Activated CD4-positive, alpha-beta T cell treated with anti-CD3 and anti-CD28 coated beads, Interleukin-2, Interleukin-4, amounts not matched to agents 100 ng/mL and 50 ng/mL, durations not matched to agents 16 hours and 8 hours (primary cell): ENCODE results near the gene CHRD.
"Not testable (repeated sequence)": the region's sequence is repeated elsewhere in the genome, so short reads cannot be mapped to it uniquely, and the experiment has no call there.

Source experiments
- DNase-seq: peaks from one replicate; pipeline ENCODE4 v3.0.0-alpha.2; 2020; ENCODE audit warnings: low spot score

Gene CHRD

DNA sequence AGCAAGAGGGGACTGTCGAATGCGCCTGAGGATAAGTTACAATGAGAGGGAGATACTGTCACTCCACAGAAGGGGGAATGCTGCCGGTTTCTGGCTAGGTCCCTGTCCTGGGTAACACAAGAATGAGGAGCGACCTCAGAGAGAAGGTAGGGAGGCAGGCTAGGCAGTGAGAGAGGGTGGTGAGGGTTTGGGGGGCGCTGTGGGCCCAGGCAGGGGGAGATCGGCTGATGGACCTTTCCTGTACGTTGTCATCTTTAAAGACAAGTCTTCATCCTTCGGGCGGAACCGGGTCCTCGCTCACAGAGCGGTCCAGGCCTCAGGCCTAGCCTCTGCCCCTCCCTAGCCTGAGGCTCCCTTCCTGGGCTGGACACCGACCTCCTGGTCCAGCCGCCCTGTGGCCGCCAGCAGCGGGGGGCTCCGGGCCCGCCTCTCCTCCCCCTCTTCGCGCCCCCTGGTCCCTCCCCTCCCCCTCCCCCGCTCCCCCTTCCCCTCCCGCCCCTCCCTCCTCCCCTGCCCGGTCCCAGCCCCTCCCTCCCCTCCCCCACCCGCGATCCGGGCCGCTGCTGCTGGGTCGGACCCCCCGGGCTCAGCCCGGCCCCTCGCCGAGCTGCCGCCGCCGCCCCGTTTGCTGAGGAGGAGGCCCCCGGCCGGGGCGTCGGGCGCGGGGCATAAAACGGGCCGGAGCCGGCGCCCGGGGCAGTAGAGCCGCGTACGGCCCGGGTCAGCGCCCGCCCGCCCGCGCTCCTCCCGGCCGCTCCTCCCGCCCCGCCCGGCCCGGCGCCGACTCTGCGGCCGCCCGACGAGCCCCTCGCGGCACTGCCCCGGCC is at the start of gene CHRD:
TSS of gene CHRD (plus strand) at position 697 of the 827 bp plus-strand sequence. CDS start 265 bp downstream, outside the sequence.
- no peak for DNase-seq

DNA sequence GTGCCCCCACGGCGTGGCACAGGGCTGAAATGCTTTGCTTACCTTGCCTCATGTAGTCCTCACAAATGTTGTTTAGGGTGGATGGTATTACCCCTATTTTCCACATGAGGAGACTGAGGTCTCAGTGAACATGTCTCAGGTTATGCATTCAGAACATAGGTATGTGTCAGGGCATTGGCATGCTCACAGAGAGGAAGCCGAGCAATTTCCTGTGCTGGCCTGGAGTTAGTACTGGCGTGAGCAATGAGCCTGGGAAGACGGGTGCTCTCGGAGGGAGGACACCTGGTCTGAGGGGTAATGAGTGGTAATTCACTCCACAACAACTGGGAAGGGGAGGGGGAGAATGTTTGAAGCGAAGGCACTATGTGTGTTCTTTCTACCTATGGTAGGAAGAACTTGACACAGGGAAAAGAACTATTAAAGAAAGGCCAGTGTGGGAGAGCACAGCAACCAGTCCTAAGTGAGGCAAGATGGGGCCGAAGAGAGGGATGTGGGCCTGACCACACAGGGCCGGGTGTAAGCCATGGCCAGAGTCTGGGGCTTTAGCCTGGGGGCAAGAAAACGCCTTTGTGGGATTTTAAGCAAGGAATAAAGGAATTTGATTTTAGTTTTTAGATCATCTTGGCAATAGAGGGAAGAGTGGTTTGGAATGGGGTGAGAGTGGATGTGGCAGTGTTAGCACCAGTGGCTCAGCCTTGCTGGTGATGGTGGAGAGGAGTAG is 47.3 kb upstream of the CHRD start:
- no peak for DNase-seq

- DNase-seq: no peak
Observed at GRCh38 chr3:184333190-184333589, 46.7 kb upstream of the CHRD start.

- no peak for DNase-seq
Observed at GRCh38 chr3:184333700-184334099, 46.2 kb upstream of the CHRD start.

DNA sequence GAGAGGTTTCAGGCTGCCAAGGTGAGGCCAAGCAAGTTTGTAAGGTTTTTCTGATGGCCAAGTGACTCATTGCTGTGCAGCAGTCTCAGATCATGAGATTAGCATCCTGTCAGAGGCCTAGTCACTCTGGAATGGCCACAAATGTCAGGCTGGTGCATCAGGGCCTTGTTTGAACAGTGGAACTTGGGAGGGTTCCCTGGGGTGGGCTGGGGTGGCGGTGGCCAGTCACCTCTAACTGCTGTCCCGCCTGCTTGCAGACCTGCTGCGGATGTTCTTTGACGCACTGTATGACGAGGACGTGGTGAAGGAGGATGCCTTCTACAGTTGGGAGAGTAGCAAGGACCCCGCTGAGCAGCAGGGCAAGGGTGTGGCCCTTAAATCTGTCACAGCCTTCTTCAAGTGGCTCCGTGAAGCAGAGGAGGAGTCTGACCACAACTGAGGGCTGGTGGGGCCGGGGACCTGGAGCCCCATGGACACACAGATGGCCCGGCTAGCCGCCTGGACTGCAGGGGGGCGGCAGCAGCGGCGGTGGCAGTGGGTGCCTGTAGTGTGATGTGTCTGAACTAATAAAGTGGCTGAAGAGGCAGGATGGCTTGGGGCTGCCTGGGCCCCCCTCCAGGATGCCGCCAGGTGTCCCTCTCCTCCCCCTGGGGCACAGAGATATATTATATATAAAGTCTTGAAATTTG is 45.2 kb upstream of the CHRD start:
- DNase-seq: peak; percentile 56

GRCh38 chr3:184335291-184335660 is 44.6 kb upstream of the CHRD start:
- DNase-seq: no peak

DNA sequence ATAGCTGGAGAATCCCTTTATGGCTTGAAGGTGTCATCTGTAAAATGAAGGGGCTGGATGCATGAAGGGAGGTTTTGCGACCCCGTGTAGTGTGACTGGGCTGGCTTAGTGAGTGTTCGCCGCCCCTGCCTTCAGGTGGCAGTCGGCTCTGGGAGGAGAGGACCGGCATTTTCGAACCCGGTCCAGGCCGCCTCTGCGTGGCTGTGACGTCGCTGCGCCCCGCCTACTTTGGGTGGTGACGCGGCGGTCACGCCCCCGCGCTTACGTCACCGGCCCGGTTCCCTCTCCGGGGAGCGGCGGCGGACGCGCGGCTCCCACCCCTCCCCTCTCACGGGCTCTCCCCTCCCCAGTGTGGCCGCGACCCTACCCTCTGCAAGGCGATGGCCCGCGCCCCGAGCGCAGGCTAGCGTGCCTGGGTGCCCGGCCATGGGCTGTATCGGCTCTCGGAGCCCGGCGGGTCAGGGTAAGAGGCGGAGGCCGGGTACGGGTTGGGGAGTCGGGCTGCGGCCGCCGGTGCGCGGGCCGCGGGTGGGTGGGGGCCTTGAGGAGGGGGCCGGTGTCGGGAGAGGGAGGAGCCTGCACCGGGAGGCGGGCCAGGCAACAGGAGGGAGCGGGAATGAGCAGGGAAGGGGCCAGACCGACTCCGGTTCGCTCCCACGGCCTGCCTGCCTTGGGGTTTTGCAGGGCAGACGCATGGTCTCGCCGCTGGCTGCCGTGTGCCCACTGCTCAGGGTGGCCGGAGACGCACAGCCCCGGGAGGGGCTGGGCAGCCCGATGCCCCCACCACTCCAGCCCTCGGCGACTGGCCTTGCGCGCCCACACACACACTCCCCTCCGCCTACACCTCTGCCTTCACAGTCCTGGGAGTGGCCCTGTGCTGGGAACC is 44.0 kb upstream of the CHRD start:
- DNase-seq: peak; percentile 87

- no peak for DNase-seq
Observed at GRCh38 chr3:184336547-184337398, 43.1 kb upstream of the CHRD start.

DNA sequence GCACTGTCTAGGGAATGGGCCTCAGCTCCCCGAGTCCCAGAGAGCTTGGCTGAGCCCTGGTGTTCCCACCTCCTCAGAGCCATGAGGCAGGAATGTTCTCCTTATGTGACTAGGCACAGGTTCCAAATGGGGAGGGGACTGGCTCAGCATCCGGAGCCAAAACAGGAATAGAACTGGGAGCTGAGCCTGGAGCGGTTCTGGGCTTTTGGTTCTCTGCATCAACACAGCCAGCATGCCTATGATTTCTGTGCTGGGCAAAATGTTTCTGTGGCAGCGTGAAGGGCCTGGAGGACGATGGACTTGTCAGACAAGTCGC is 42.5 kb upstream of the CHRD start, which contains the start of gene FAM131A:
TSS of gene FAM131A (plus strand) at position 202 of the 316 bp plus-strand sequence. CDS start at position 233, 31 bp downstream.
- DNase-seq: no peak

GRCh38 chr3:184337981-184338380 is 41.9 kb upstream of the CHRD start:
- DNase-seq: no peak

DNA sequence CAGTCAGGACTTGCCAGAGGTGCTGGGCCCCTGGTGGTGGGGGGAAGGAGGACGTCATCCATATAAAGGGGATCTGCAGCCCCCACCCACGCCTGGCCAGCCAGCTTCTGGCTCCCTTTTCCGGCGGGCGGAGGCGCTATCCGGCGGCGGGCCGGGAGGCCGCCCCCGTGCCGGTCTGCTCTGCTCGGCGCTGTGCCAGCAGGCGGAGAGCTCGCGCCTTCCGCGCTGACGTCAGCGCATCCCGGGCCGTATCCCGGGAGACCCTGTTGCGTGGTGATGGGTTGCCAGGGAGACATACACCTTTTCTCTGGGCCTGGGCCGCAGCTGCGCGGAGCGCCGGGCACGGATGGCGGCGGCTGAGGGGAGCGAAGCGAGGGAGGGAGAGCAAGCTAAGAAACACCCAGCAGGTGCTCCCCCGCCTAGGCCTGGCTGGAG is 41.3 kb upstream of the CHRD start:
- DNase-seq: no peak

DNA sequence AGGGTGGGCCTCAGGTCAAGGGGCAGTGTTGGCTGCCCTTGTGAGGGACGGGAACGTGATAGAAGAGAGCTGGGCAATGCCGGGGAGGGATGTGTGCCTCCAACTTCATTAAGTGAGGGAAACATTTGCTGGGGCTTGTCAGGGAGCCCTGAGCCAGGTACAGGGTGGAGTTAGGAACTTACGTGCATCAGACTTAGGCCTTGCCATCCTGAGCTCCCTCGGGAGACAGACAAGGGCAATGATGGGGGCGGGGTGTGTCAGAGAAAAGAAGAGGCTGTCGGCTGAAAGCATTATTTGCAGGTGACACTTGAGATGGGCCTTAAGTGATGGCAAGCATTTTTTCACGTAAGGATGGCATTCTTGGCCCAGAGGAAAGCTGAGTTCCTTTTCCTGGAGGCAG is 40.9 kb upstream of the CHRD start:
- no peak for DNase-seq

GRCh38 chr3:184339451-184340135 is 40.3 kb upstream of the CHRD start:
- DNase-seq: not testable (repeated sequence)

GRCh38 chr3:184341925-184342324 is 37.9 kb upstream of the CHRD start:
- no peak for DNase-seq

DNA sequence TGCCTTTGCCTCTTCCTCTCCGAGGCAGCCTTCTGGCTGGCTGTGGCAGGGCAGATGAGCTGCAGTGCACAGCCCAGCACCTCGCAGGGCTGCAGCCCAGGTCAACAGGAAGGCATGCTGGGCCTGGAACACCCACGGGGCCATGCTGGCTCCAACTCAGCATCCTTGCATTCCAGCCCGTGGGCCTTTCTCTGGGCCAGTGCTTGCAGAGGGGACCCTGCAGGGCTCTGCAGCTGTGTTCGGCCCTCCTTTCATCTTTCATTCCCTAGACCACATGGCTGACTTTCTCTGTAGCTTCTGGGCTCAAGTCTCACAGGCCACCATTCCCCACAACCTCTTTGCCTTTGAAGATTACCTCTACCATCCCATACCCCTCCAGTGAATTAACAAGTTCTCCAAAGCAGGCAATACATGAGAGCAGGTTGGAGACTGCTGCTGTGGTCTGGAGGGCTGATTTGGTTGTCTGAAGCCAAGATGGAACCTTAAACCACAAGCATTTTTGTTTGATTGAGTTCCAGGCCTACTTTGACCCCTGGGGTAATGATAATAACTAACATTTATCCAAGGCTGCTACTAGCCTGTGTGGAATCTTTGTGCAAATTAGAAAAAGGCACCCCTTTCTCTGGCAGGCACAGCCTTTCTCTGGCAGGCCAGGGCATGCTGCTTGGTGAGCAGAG is 36.5 kb upstream of the CHRD start:
- no peak for DNase-seq

- no peak for DNase-seq
Observed at GRCh38 chr3:184344579-184345316, 35.1 kb upstream of the CHRD start.

GRCh38 chr3:184345317-184346144 is 34.3 kb upstream of the CHRD start:
- no peak for DNase-seq
